Measurements from ENCODE around the gene CXCR1.
"Not testable (repeated sequence)": the region's sequence is repeated elsewhere in the genome, so short reads cannot be mapped to it uniquely, and the experiment has no call there.

DNA sequence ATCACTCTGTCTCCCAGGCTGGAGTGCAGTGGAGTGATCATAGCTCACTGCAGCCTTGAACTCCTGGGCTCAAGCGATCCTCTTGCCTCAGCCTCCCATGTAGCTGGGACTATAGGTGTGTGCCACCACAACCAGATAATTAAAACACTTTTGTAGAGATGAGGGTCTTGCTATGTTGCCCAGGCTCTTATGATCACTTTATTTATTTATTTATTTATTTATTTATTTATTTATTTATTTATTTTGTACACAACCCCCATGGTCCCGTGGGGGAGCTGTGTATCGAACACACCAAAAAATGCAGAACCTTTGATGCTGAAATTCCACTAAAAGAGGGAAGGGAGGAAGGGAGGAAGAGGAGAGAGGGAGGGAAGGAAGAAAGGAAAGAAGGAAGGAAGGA lies 5.0 kb upstream of the CXCR1 start:
- TF ChIP-seq, protein P1, sequence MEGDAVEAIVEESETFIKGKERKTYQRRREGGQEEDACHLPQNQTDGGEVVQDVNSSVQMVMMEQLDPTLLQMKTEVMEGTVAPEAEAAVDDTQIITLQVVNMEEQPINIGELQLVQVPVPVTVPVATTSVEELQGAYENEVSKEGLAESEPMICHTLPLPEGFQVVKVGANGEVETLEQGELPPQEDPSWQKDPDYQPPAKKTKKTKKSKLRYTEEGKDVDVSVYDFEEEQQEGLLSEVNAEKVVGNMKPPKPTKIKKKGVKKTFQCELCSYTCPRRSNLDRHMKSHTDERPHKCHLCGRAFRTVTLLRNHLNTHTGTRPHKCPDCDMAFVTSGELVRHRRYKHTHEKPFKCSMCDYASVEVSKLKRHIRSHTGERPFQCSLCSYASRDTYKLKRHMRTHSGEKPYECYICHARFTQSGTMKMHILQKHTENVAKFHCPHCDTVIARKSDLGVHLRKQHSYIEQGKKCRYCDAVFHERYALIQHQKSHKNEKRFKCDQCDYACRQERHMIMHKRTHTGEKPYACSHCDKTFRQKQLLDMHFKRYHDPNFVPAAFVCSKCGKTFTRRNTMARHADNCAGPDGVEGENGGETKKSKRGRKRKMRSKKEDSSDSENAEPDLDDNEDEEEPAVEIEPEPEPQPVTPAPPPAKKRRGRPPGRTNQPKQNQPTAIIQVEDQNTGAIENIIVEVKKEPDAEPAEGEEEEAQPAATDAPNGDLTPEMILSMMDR (conservative IDR thresholded peaks at IDR 0.05; ENCODE audit: low read length), result not testable (repeated sequence)
- TF ChIP-seq EZH2phosphoT487 (IDR thresholded peaks at IDR 0.05; ENCODE audit: borderline replicate concordance, low read depth, low read length), result not testable (repeated sequence)
